Measurements from ENCODE around the gene ADGRL3.

The ADGRL3 gene

DNA sequence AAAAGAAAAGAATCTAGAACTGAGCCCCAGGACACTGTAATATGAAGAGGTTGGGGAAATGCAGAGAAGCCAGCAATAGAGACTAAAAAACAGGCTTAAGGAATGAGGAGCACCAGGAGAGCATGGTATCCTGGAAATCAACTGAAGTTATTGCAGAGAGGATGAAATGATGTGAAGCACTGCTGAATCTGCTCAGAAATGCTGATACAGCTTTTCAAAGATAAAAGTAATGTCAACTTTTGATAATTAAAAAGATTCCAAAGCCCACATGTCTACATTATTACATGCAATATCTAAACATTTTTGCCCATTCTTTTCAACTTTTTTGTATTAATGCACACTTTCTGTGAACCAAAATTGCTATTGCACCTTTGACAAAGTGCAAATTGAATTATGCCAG lies 718.4 kb downstream of the ADGRL3 start:
- no peaks in the 10 kb centered on the region for H3K36me3 ChIP-seq (ENCODE audit: insufficient read depth)
- no peaks in the 10 kb centered on the region for H4K20me1 ChIP-seq (ENCODE audit: insufficient read depth)
- TF ChIP-seq, protein P1, sequence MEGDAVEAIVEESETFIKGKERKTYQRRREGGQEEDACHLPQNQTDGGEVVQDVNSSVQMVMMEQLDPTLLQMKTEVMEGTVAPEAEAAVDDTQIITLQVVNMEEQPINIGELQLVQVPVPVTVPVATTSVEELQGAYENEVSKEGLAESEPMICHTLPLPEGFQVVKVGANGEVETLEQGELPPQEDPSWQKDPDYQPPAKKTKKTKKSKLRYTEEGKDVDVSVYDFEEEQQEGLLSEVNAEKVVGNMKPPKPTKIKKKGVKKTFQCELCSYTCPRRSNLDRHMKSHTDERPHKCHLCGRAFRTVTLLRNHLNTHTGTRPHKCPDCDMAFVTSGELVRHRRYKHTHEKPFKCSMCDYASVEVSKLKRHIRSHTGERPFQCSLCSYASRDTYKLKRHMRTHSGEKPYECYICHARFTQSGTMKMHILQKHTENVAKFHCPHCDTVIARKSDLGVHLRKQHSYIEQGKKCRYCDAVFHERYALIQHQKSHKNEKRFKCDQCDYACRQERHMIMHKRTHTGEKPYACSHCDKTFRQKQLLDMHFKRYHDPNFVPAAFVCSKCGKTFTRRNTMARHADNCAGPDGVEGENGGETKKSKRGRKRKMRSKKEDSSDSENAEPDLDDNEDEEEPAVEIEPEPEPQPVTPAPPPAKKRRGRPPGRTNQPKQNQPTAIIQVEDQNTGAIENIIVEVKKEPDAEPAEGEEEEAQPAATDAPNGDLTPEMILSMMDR (conservative IDR thresholded peaks at IDR 0.05; ENCODE audit: low read depth, low read length), result no peak
- H3K27me3 ChIP-seq (ENCODE audit: insufficient read depth, low read depth), result no peaks in the 10 kb centered on the region
- no peak overlapping the region for H3K4me3 ChIP-seq (IDR thresholded peaks at IDR 0.05; ENCODE audit: insufficient read depth, low read depth, low read length)
- H3K4me2 ChIP-seq, result no peak overlapping the region
- no peak overlapping the region for H2AFZ ChIP-seq (ENCODE audit: low read depth)
- H3K79me2 ChIP-seq (ENCODE audit: insufficient read depth, low read depth), result no peaks in the 10 kb centered on the region
- no peak overlapping the region for H3K9ac ChIP-seq
- no peaks in the 10 kb centered on the region for H3K4me1 ChIP-seq (ENCODE audit: low read depth, poor library complexity, severe bottlenecking)
- H3K27ac ChIP-seq, result no peak overlapping the region

DNA sequence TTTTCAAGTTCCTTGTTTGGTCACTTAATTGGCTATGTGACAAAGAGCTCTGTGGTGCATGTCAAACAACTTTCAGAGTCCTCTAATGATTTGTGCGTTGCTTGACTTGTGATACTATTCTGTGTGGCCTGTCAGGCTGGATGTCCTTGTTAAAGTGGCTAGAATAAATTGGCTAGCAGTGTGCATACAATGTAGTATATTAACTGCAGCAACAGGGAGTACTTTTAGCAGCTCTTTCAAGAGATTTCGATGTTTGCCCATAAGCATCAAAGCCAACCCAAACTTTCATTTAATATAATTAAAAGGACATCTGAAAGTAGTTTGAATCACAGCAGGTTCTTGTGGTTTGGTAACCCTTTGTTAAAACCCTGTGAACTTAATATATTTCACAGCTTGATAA lies 718.9 kb downstream of the ADGRL3 start:
- TF ChIP-seq, protein P1 (conservative IDR thresholded peaks at IDR 0.05; ENCODE audit: low read depth, low read length), result no peak
- H2AFZ ChIP-seq (ENCODE audit: low read depth), result no peak overlapping the region
- no peaks in the 10 kb centered on the region for H3K4me1 ChIP-seq (ENCODE audit: low read depth, poor library complexity, severe bottlenecking)
- H3K27ac ChIP-seq, result no peak overlapping the region
- H3K4me3 ChIP-seq (IDR thresholded peaks at IDR 0.05; ENCODE audit: insufficient read depth, low read depth, low read length), result no peak overlapping the region
- H3K4me2 ChIP-seq, result no peak overlapping the region
- H3K9ac ChIP-seq, result no peak overlapping the region
- no peaks in the 10 kb centered on the region for H3K36me3 ChIP-seq (ENCODE audit: insufficient read depth)
- no peaks in the 10 kb centered on the region for H3K27me3 ChIP-seq (ENCODE audit: insufficient read depth, low read depth)
- H4K20me1 ChIP-seq (ENCODE audit: insufficient read depth), result no peaks in the 10 kb centered on the region
- H3K79me2 ChIP-seq (ENCODE audit: insufficient read depth, low read depth), result no peaks in the 10 kb centered on the region

DNA sequence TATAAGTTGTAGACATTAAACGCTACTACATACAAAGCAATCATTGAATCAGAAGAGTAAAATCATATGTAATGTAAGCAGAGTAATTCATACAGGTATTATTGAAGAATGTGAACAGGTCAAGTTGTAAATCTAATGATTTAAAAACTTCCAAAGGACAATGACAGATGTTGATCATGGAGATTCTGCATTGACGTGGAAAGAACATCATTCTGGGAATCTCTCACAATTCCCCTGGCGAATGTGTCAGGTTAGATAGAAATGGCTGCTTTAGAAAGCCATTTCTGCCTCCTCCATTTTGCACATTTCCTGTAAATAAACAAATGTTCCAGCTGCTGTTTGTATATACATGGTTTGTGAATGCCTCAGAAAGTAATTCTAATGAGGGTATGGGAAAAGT lies 719.4 kb downstream of the ADGRL3 start:
- H3K4me3 ChIP-seq (IDR thresholded peaks at IDR 0.05; ENCODE audit: insufficient read depth, low read depth, low read length), result no peak overlapping the region
- H3K36me3 ChIP-seq (ENCODE audit: insufficient read depth), result no peaks in the 10 kb centered on the region
- H3K79me2 ChIP-seq (ENCODE audit: insufficient read depth, low read depth), result no peaks in the 10 kb centered on the region
- no peaks in the 10 kb centered on the region for H3K27me3 ChIP-seq (ENCODE audit: insufficient read depth, low read depth)
- no peak overlapping the region for H2AFZ ChIP-seq (ENCODE audit: low read depth)
- TF ChIP-seq, protein P1 (conservative IDR thresholded peaks at IDR 0.05; ENCODE audit: low read depth, low read length), result no peak
- no peaks in the 10 kb centered on the region for H3K4me1 ChIP-seq (ENCODE audit: low read depth, poor library complexity, severe bottlenecking)
- H3K9ac ChIP-seq, result no peak overlapping the region
- no peaks in the 10 kb centered on the region for H4K20me1 ChIP-seq (ENCODE audit: insufficient read depth)
- H3K4me2 ChIP-seq, result no peak overlapping the region
- H3K27ac ChIP-seq, result no peak overlapping the region

DNA sequence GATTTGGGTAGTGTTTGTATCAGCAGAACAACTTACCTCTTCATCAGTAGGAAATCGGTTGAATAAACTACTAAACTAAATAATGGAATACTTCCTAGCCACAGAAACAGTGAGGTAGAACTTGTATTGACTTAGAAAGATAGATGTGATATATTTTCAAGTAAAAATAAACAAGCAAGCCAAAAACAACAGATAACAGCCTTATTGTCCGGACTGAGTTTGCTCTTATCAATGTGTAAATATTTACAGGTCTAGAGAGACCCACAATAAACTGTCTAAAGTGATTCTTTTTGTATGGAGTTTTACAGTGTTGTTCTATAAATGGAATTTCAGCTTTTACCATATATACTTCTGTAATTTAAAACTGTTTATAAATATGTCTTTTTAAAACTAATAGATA lies 721.8 kb downstream of the ADGRL3 start:
- no peak overlapping the region for H3K4me2 ChIP-seq
- H3K27me3 ChIP-seq (ENCODE audit: insufficient read depth, low read depth), result no peaks in the 10 kb centered on the region
- H3K4me3 ChIP-seq (IDR thresholded peaks at IDR 0.05; ENCODE audit: insufficient read depth, low read depth, low read length), result no peak overlapping the region
- no peak overlapping the region for H3K9ac ChIP-seq
- H4K20me1 ChIP-seq (ENCODE audit: insufficient read depth), result no peaks in the 10 kb centered on the region
- no peaks in the 10 kb centered on the region for H3K4me1 ChIP-seq (ENCODE audit: low read depth, poor library complexity, severe bottlenecking)
- H2AFZ ChIP-seq (ENCODE audit: low read depth), result no peak overlapping the region
- H3K36me3 ChIP-seq (ENCODE audit: insufficient read depth), result no peaks in the 10 kb centered on the region
- H3K27ac ChIP-seq, result no peak overlapping the region
- TF ChIP-seq, protein P1 (conservative IDR thresholded peaks at IDR 0.05; ENCODE audit: low read depth, low read length), result no peak
- no peaks in the 10 kb centered on the region for H3K79me2 ChIP-seq (ENCODE audit: insufficient read depth, low read depth)
